Colonic mucosa (tissue), 4 donors: ENCODE results near the gene DENND1B. TPM values are rescaled to one million over a fixed set of nuclear protein-coding genes. Genes with fewer than 3 reads are reported as not detected.
"Not testable (repeated sequence)": the region's sequence is repeated elsewhere in the genome, so short reads cannot be mapped to it uniquely, and the experiment has no call there.

Source experiments
- DNase-seq: peaks from one replicate; pipeline ENCODE4 v3.0.0-alpha.2; 2020
- H3K27ac ChIP-seq: fragments of 200-600 bp; one replicate; pipeline ENCODE4 v1.8.0; 2021
- H3K27me3 ChIP-seq: fragments of 200-600 bp; one replicate; pipeline ENCODE4 v1.8.0; 2021
- H3K36me3 ChIP-seq: fragments of 200-600 bp; one replicate; pipeline ENCODE4 v1.8.0; 2021
- H3K4me1 ChIP-seq: fragments of 200-600 bp; one replicate; pipeline ENCODE4 v1.8.0; 2021; ENCODE audit warnings: mild to moderate bottlenecking
- H3K4me3 ChIP-seq: fragments of 200-600 bp; one replicate; pipeline ENCODE4 v1.8.0; 2021
- H3K9ac ChIP-seq, 2 donors: one replicate each; pipeline ENCODE4 v1.7.0; 2013; ENCODE audit warnings: control low read depth in 2 of 2, low read depth in 2 of 2, low read length in 2 of 2
- H3K9me3 ChIP-seq: fragments of 200-600 bp; one replicate; pipeline ENCODE4 v1.8.0; 2021
- intact Hi-C: fragments of 100-400 bp; cut with DNase I; formaldehyde crosslinking; loops from one replicate; pipeline ENCODE4 v1.14.1; 2022
- total RNA-seq, 2 donors: library from RNA; stranded (reverse); fragmentation: NEBNext Ultra II Directional in 1 of 2; extraction: Animal tissue kit (Norgen Biotek cat#: 25700) in 1 of 2; gene quantifications; one replicate each; pipeline ENCODE4 v1.2.1, GENCODE V29; 2021
- TF ChIP-seq, protein P1 (sequence below): fragments of 200-600 bp; IDR thresholded peaks from one replicate; pipeline ENCODE4 v1.8.0; 2022; ENCODE audit warnings: antibody characterized with exemption, mild to moderate bottlenecking
- donor health status: healthy.
- donor health status: DM: no; HTN: no; CAD: no.
- donor health status: DM: no; HTN: no; CAD: no.

DENND1B gene
- total RNA-seq, 2 donors from 2014 or later, result 19.5 to 25.7 TPM

DNA sequence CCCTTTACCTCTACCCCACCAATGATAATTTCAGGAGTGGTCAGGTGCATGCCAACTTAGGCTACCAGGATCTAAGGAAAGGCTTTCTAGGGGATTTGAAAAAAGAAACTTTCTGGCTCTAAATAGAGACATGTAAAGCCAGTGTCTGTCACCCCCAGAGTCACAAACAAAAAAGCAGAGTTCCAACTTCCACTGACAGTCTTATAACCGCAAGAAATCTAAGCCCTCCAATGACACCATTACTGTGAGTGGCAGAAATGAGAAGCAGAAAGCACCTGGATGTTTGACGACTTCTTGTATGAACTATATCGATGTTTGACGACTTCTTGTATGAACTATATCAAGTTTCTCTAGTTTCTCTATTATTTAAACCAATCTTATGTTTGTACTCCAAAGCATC is 6.0 kb downstream of the DENND1B start:
- DNase-seq, result no peak
- H3K9me3 ChIP-seq, result no peaks in the 10 kb centered on the region
- no peaks in the 10 kb centered on the region for H3K4me1 ChIP-seq
- TF ChIP-seq, protein P1, sequence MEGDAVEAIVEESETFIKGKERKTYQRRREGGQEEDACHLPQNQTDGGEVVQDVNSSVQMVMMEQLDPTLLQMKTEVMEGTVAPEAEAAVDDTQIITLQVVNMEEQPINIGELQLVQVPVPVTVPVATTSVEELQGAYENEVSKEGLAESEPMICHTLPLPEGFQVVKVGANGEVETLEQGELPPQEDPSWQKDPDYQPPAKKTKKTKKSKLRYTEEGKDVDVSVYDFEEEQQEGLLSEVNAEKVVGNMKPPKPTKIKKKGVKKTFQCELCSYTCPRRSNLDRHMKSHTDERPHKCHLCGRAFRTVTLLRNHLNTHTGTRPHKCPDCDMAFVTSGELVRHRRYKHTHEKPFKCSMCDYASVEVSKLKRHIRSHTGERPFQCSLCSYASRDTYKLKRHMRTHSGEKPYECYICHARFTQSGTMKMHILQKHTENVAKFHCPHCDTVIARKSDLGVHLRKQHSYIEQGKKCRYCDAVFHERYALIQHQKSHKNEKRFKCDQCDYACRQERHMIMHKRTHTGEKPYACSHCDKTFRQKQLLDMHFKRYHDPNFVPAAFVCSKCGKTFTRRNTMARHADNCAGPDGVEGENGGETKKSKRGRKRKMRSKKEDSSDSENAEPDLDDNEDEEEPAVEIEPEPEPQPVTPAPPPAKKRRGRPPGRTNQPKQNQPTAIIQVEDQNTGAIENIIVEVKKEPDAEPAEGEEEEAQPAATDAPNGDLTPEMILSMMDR, result no peak
- no peak overlapping the region for H3K4me3 ChIP-seq
- H3K9ac ChIP-seq, result no peak overlapping the region
- H3K27ac ChIP-seq, result no peak overlapping the region
- intact Hi-C loops, result no loop called here
- H3K27me3 ChIP-seq, result no peaks in the 10 kb centered on the region
- H3K36me3 ChIP-seq, result no peaks in the 10 kb centered on the region

DNA sequence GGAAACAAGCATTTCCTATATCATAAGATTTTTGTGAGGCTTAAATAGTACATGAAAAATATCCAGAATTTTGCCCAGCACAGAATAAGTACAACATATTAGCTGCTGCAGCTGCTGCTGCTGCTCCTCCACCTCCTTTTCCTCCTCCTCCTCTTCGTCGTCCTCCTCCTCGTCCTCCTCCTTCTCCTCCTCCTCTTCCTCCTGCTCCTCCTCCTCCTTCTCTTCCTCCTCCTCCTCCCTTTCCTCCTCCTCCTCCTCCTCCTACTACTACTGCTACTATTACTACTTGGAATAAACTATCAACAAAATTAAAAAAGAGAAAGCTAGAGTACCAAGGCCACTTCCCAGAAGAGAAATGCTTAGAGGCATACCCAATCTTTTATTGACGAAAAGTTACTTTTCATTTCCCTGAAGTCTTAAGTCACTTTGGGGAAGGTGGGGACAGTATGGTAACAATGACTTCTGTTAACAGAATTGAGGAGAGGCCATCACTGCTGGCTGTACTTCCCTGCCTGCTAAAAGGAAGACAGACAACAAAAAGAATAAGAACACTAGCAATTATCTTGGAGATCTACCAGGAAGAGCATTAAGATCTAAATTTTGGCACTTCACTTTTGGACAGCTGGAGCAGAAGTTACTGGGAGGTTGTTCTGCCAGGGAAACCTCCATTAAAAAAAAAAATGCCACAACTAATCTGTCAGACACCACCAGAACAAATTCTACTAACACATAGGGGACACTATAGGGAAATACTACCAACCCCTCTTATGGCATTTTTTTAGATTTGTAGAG is 7.1 kb downstream of the DENND1B start:
- DNase-seq, result no peak
- Histone ChIP-seq H3K4me3 (no peak overlapping the region), H3K27ac (no peak overlapping the region), H3K4me1 (peaks cover 5% of the 10 kb centered on the region), H3K9me3 (no peaks in the 10 kb centered on the region), H3K9ac (no peak overlapping the region), H3K27me3 (no peaks in the 10 kb centered on the region), H3K36me3 (no peaks in the 10 kb centered on the region)
- intact Hi-C loops, result no loop called here
- TF ChIP-seq, protein P1, result no peak

- H3K4me1 ChIP-seq, result peaks cover 5% of the 10 kb centered on the region
- H3K9me3 ChIP-seq, result no peaks in the 10 kb centered on the region
- H3K4me3 ChIP-seq, result no peak overlapping the region
- H3K27ac ChIP-seq, result no peak overlapping the region
- H3K27me3 ChIP-seq, result no peaks in the 10 kb centered on the region
- H3K9ac ChIP-seq, result no peak overlapping the region
- no peak for DNase-seq
- H3K36me3 ChIP-seq, result no peaks in the 10 kb centered on the region
- intact Hi-C loops, result no loop called here
- TF ChIP-seq, protein P1, result no peak
These were observed 11.5 kb downstream of the DENND1B start for GRCh38 chr1:197763769-197764168.

GRCh38 chr1:197763307-197763706 is 12.0 kb downstream of the DENND1B start:
- DNase-seq, result no peak
- TF ChIP-seq, protein P1, result no peak
- Histone ChIP-seq H3K9ac (no peak overlapping the region), H3K4me3 (no peak overlapping the region), H3K27me3 (no peaks in the 10 kb centered on the region), H3K36me3 (no peaks in the 10 kb centered on the region), H3K9me3 (no peaks in the 10 kb centered on the region), H3K4me1 (peaks cover 5% of the 10 kb centered on the region), H3K27ac (no peak overlapping the region)
- intact Hi-C loops, result no loop called here

- H3K9ac ChIP-seq, result no peak overlapping the region
- intact Hi-C loops, result no loop called here
- no peaks in the 10 kb centered on the region for H3K27me3 ChIP-seq
- no peak overlapping the region for H3K4me3 ChIP-seq
- no peaks in the 10 kb centered on the region for H3K36me3 ChIP-seq
- H3K4me1 ChIP-seq, result peaks cover 5% of the 10 kb centered on the region
- no peaks in the 10 kb centered on the region for H3K9me3 ChIP-seq
- no peak overlapping the region for H3K27ac ChIP-seq
- no peak for DNase-seq
- TF ChIP-seq, protein P1, result no peak
These were observed 13.6 kb downstream of the DENND1B start for GRCh38 chr1:197761654-197762053.

- H3K9me3 ChIP-seq, H3K27ac ChIP-seq, H3K4me1 ChIP-seq, H3K36me3 ChIP-seq, DNase-seq, H3K9ac ChIP-seq, intact Hi-C loops, H3K4me3 ChIP-seq, H3K27me3 ChIP-seq: not testable (repeated sequence)
These were observed 19.7 kb downstream of the DENND1B start for GRCh38 chr1:197755553-197755952.

DNA sequence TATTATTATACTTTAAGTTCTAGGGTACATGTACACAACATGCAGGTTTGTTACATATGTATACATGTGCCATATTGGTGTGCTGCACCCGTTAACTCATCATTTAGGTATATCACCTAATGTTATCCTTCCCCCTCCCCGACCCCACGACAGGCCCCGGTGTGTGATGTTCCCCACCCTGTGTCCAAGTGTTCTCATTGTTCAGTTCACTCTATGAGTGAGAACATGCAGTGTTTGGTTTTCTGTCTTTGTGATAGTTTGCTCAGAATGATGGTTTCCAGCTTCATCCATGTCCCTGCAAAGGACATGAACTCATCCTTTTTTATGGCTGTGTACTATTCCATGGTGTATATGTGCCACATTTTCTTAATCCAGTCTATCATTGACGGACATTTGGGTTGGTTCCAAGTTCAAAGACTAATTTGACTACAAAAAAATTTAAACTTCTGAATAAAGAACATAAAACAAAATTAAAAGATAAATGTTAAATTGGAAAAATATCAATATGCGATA is 22.6 kb downstream of the DENND1B start:
- H3K27ac ChIP-seq, H3K36me3 ChIP-seq, H3K4me3 ChIP-seq, H3K9me3 ChIP-seq, DNase-seq, H3K9ac ChIP-seq, H3K4me1 ChIP-seq, H3K27me3 ChIP-seq, intact Hi-C loops: not testable (repeated sequence)
